WTC11 (cell line): ENCODE measurements around the gene KEL. TPM values are rescaled to one million over a fixed set of nuclear protein-coding genes. Genes with fewer than 3 reads are reported as not detected.

Experiments used
- ATAC-seq: fragments of 200-7000 bp; cut with Tn5 transposase; 2 replicates; pipeline ENCODE4 v1.10.0; 2021; ENCODE audit warnings: mild to moderate bottlenecking, moderate library complexity
- CTCF ChIA-PET: fragments of 300-600 bp; sonication (Branson Sonifier 250); formaldehyde crosslinking; loops from one replicate; lab custom pipeline; 2021; ENCODE audit warnings: antibody characterized with exemption; lab: Charles Lee
- POLR2A ChIA-PET: fragments of 350-600 bp; sonication (Branson Sonifier 250); formaldehyde crosslinking; loops from one replicate; lab custom pipeline; 2021; ENCODE audit warnings: antibody characterized with exemption; lab: Charles Lee
- DNase-seq: peaks from one replicate; pipeline ENCODE4 v3.0.0; 2021; ENCODE audit warnings: low spot score
- H3K27ac Mint-ChIP-seq: 2 replicates; pipeline ENCODE4 v1.8.0; 2021; ENCODE audit warnings: mixed read lengths
- H3K27me3 Mint-ChIP-seq: 2 replicates; pipeline ENCODE4 v1.8.0; 2021; ENCODE audit warnings: low read depth, mild to moderate bottlenecking, moderate library complexity, mixed read lengths
- H3K36me3 Mint-ChIP-seq: 2 replicates; pipeline ENCODE4 v1.8.0; 2021; ENCODE audit warnings: mixed read lengths
- H3K4me1 Mint-ChIP-seq: 2 replicates; pipeline ENCODE4 v1.8.0; 2022; ENCODE audit warnings: mixed read lengths
- H3K4me3 Mint-ChIP-seq: 2 replicates; pipeline ENCODE4 v1.8.0; 2021; ENCODE audit warnings: mild to moderate bottlenecking, moderate library complexity, mixed read lengths
- H3K9me3 Mint-ChIP-seq: 2 replicates; pipeline ENCODE4 v1.8.0; 2021; ENCODE audit warnings: mixed read lengths
- AFF4 ChIP-seq: sonication (generic); formaldehyde crosslinking; IDR thresholded peaks from 2 replicates; pipeline ENCODE4 v1.8.1; 2023; ENCODE audit warnings: mild to moderate bottlenecking, missing genetic modification reagents, borderline replicate concordance
- E2F1 ChIP-seq: sonication (generic); formaldehyde crosslinking; IDR thresholded peaks from 2 replicates; pipeline ENCODE4 v1.8.0; 2022; ENCODE audit warnings: mild to moderate bottlenecking, missing genetic modification reagents
- E2F4 ChIP-seq: sonication (generic); formaldehyde crosslinking; IDR thresholded peaks from 2 replicates; pipeline ENCODE4 v1.8.1; 2022; ENCODE audit warnings: low read depth, mild to moderate bottlenecking, moderate library complexity, missing genetic modification reagents, borderline replicate concordance
- ERG ChIP-seq: fragments of 250-450 bp; sonication (Bioruptor Pico); IDR thresholded peaks from 2 replicates; pipeline ENCODE4 v1.8.0; 2021; ENCODE audit warnings: mild to moderate bottlenecking
- FOXK1 ChIP-seq: sonication (generic); formaldehyde crosslinking; IDR thresholded peaks from 2 replicates; pipeline ENCODE4 v1.8.0; 2022; ENCODE audit warnings: mild to moderate bottlenecking, moderate library complexity, missing genetic modification reagents
- KAT7 ChIP-seq: sonication (generic); formaldehyde crosslinking; IDR thresholded peaks from 2 replicates; pipeline ENCODE4 v1.8.1; 2023; ENCODE audit warnings: missing genetic modification reagents, mild to moderate bottlenecking, borderline replicate concordance
- NFATC4 ChIP-seq: fragments of 250-450 bp; sonication (Bioruptor Pico); IDR thresholded peaks from 2 replicates; pipeline ENCODE4 v1.9.0; 2021; ENCODE audit warnings: mild to moderate bottlenecking
- NR2C2 ChIP-seq: sonication (generic); formaldehyde crosslinking; IDR thresholded peaks from 2 replicates; pipeline ENCODE4 v1.8.0; 2022; ENCODE audit warnings: mild to moderate bottlenecking, missing genetic modification reagents
- PRDM15 ChIP-seq: sonication (generic); formaldehyde crosslinking; IDR thresholded peaks from 2 replicates; pipeline ENCODE4 v1.8.0; 2022; ENCODE audit warnings: missing genetic modification reagents
- RELA ChIP-seq: sonication (generic); formaldehyde crosslinking; IDR thresholded peaks from 2 replicates; pipeline ENCODE4 v1.8.1; 2022; ENCODE audit warnings: missing genetic modification reagents, mild to moderate bottlenecking, borderline replicate concordance
- SMAD3 ChIP-seq: sonication (generic); formaldehyde crosslinking; IDR thresholded peaks from 2 replicates; pipeline ENCODE4 v1.8.0; 2022; ENCODE audit warnings: missing genetic modification reagents, mild to moderate bottlenecking, borderline replicate concordance
- SOX15 ChIP-seq: fragments of 250-450 bp; sonication (Bioruptor Pico); IDR thresholded peaks from 2 replicates; pipeline ENCODE4 v1.9.0; 2021; ENCODE audit warnings: mild to moderate bottlenecking
- TP53 ChIP-seq: sonication (generic); formaldehyde crosslinking; IDR thresholded peaks from 2 replicates; pipeline ENCODE4 v1.8.1; 2023; ENCODE audit warnings: mild to moderate bottlenecking, missing genetic modification reagents
- USF2 ChIP-seq: sonication (generic); formaldehyde crosslinking; IDR thresholded peaks from 2 replicates; pipeline ENCODE4 v1.8.1; 2023; ENCODE audit warnings: mild to moderate bottlenecking, missing genetic modification reagents, moderate library complexity
- ZNF138 ChIP-seq: sonication (generic); formaldehyde crosslinking; conservative IDR thresholded peaks from 2 replicates; pipeline ENCODE4 v1.8.1; 2022; ENCODE audit warnings: mild to moderate bottlenecking, moderate library complexity, missing genetic modification reagents
- ZNF532 ChIP-seq: fragments of 250-450 bp; sonication (Bioruptor Pico); IDR thresholded peaks from 2 replicates; pipeline ENCODE4 v1.9.0; 2021; ENCODE audit warnings: mild to moderate bottlenecking, borderline replicate concordance
- ZNF671 ChIP-seq: fragments of 250-450 bp; sonication (Bioruptor Pico); IDR thresholded peaks from 2 replicates; pipeline ENCODE4 v1.8.0; 2021; ENCODE audit warnings: mild to moderate bottlenecking
- total RNA-seq: library from RNA; stranded (reverse); gene quantifications from 3 replicates; pipeline ENCODE4 v1.2.3, GENCODE V29; 2021

KEL gene
- total RNA-seq, 1 experiment from 2014 or later, result 0.87 TPM

GRCh38 chr7:142962991-142963390, 828 bp upstream of the KEL start:
- peaks cover 3% of the 10 kb centered on the region; the same call in 1 of the 2 replicates for H3K27me3 Mint-ChIP-seq
- peaks cover 5% of the 10 kb centered on the region; the same call in 1 of the 2 replicates for H3K9me3 Mint-ChIP-seq
- ChIA-PET POLR2A (interaction anchor here (0.6 kb wide), 1 partner anchor 149 kb away, joined by 5 read pairs; no protein-coding TSS in a partner anchor), CTCF (interaction anchor here (2.1 kb wide), 1 partner anchor 252 kb away, joined by 7 read pairs; no protein-coding TSS in a partner anchor)
- H3K36me3 Mint-ChIP-seq, result no peaks in the 10 kb centered on the region; the same call in 1 of the 2 replicates
- H3K4me3 Mint-ChIP-seq, result no peak overlapping the region
- ATAC-seq (no peak), DNase-seq (no peak)
- peaks cover 41% of the 10 kb centered on the region for H3K4me1 Mint-ChIP-seq
- TF ChIP-seq KAT7 (CRISPR knock-in tag) (no peak), RELA (CRISPR knock-in tag) (no peak), USF2 (no peak), SMAD3 (no peak), ZNF532 (no peak), SOX15 (CRISPR knock-in tag) (no peak), ERG (CRISPR knock-in tag) (no peak), NR2C2 (CRISPR knock-in tag) (no peak), TP53 (CRISPR knock-in tag) (no peak), PRDM15 (no peak), ZNF671 (no peak), ZNF138 (CRISPR knock-in tag) (no peak), E2F4 (no peak), E2F1 (CRISPR knock-in tag) (no peak), AFF4 (no peak), NFATC4 (CRISPR knock-in tag) (no peak), FOXK1 (no peak)
- no peak overlapping the region for H3K27ac Mint-ChIP-seq
